HCT116 (cell line): Measurements from ENCODE around the gene KIFC1. TPM values are rescaled to one million over a fixed set of nuclear protein-coding genes. Genes with fewer than 3 reads are reported as not detected.

Experiments
- ATAC-seq: fragments of 200-7000 bp; cut with Tn5 transposase; 2 replicates; pipeline ENCODE4 v1.9.1; 2020; ENCODE audit warnings: mild to moderate bottlenecking, moderate library complexity
- BruUV-seq: library from RNA; stranded (reverse); fragments of 400-500 nt; replicated peaks from 2 replicates; lab custom pipeline; 2021; lab: Mats Ljungman, UMichigan
- CTCF ChIA-PET: fragments of 300-600 bp; sonication (Branson Sonifier 250); formaldehyde crosslinking; loops from one replicate; lab custom pipeline; 2021; ENCODE audit warnings: antibody characterized with exemption; lab: Charles Lee
- POLR2A ChIA-PET: fragments of 300-600, 350-600 bp; sonication (Branson Sonifier 250); formaldehyde crosslinking; loops from one replicate; lab custom pipeline; 2021; ENCODE audit warnings: antibody characterized with exemption; lab: Charles Lee
- RAD21 ChIA-PET, 2 experiments: fragments of 300-600 bp; sonication (Branson Sonifier 250); formaldehyde crosslinking; loops; one replicate each; lab custom pipeline; 2023; ENCODE audit warnings: low total read pairs in 2 of 2; ENCODE audit not compliant: uncharacterized antibody in 2 of 2, unreplicated experiment in 2 of 2, low non-redundant PET in 1 of 2; lab: Charles Lee
- DNase-seq: peaks from one replicate; pipeline ENCODE4 v3.0.0-alpha.2; 2010; ENCODE audit warnings: low read depth, low spot score
- H2AFZ ChIP-seq: fragments of 200-600 bp; shearing (Covaris generic), sonication (generic); 2 replicates; pipeline ENCODE4 v1.6.1; 2017; ENCODE audit warnings: low read depth, mixed run types, mixed read lengths, antibody characterized with exemption, low read length; ENCODE audit not compliant: poor library complexity, severe bottlenecking
- H3K27ac ChIP-seq: 2 replicates; pipeline ENCODE4 v1.5.1; 2012; ENCODE audit warnings: low read depth, low read length
- H3K27me3 ChIP-seq: fragments of 200-600 bp; sonication (generic); 2 replicates; pipeline ENCODE4 v1.6.1; 2016; ENCODE audit warnings: mixed run types, low read length, mixed read lengths; ENCODE audit not compliant: insufficient read depth
- H3K36me3 ChIP-seq, 2 experiments: fragments of 200-500 bp in 1 of 2; fragments of 200-600 bp in 1 of 2; sonication (Bioruptor generic) in 1 of 2; sonication (generic) in 1 of 2; 2 replicates each; pipeline versions ENCODE4 v1.5.1 to v1.6.1; 2014 to 2016; ENCODE audit warnings: low read length in 2 of 2, inconsistent platforms in 1 of 2, mixed read lengths in 1 of 2, mixed run types in 1 of 2; ENCODE audit not compliant: insufficient read depth in 2 of 2, control insufficient read depth in 1 of 2
- H3K4me1 ChIP-seq, 2 experiments: fragments of 200-600 bp in 1 of 2; sonication (generic) in 1 of 2; 2 replicates each; pipeline versions ENCODE4 v1.5.1 to v1.6.1; 2012 to 2017; ENCODE audit warnings: low read length in 2 of 2, inconsistent platforms in 1 of 2, mild to moderate bottlenecking in 1 of 2, mixed read lengths in 1 of 2, mixed run types in 1 of 2, moderate library complexity in 1 of 2; ENCODE audit not compliant: insufficient read depth in 2 of 2, control insufficient read depth in 1 of 2
- H3K4me2 ChIP-seq: fragments of 200-600 bp; sonication (generic); 2 replicates; pipeline ENCODE4 v1.6.1; 2017; ENCODE audit warnings: mixed run types, low read length, mixed read lengths
- H3K4me3 ChIP-seq, 2 experiments: fragments of 200-600 bp in 1 of 2; sonication (generic) in 1 of 2; replicated peaks in 1 of 2; 2 replicates each; pipeline ENCODE4 v1.5.1; 2011 to 2016; ENCODE audit warnings: low read length in 2 of 2, control low read depth in 1 of 2, low read depth in 1 of 2, mild to moderate bottlenecking in 1 of 2, mixed read lengths in 1 of 2, mixed run types in 1 of 2
- H3K79me2 ChIP-seq: fragments of 200-600 bp; sonication (generic); 2 replicates; pipeline ENCODE4 v1.6.1; 2017; ENCODE audit warnings: mild to moderate bottlenecking, mixed run types, low read length, moderate library complexity, mixed read lengths; ENCODE audit not compliant: insufficient read depth
- H3K9ac ChIP-seq: fragments of 200-600 bp; sonication (generic); 2 replicates; pipeline ENCODE4 v1.6.1; 2016; ENCODE audit warnings: low read length, mixed read lengths
- H3K9me2 ChIP-seq: fragments of 200-600 bp; sonication (generic), shearing (Covaris generic); 2 replicates; pipeline ENCODE4 v1.6.1; 2017; ENCODE audit warnings: mixed run types, mild to moderate bottlenecking, moderate library complexity; ENCODE audit not compliant: insufficient read depth
- H3K9me3 ChIP-seq, 2 experiments: fragments of 200-500 bp in 1 of 2; fragments of 200-600 bp in 1 of 2; sonication (Bioruptor generic) in 1 of 2; sonication (generic) in 1 of 2; 2 replicates each; pipeline ENCODE4 v1.6.1; 2014 to 2017; ENCODE audit warnings: low read length in 2 of 2, mixed read lengths in 2 of 2, inconsistent platforms in 1 of 2, low read depth in 1 of 2, mild to moderate bottlenecking in 1 of 2, mixed run types in 1 of 2, moderate library complexity in 1 of 2; ENCODE audit not compliant: control insufficient read depth in 1 of 2, insufficient read depth in 1 of 2
- H4K20me1 ChIP-seq: fragments of 200-600 bp; sonication (generic), shearing (Covaris generic); 2 replicates; pipeline ENCODE4 v1.6.1; 2017; ENCODE audit warnings: mixed run types, mild to moderate bottlenecking, moderate library complexity; ENCODE audit not compliant: insufficient read depth
- EGR1 ChIP-seq: IDR thresholded peaks from 2 replicates; pipeline ENCODE4 v1.6.1; 2012; ENCODE audit warnings: low read depth
- ELF1 ChIP-seq: IDR thresholded peaks from 2 replicates; pipeline ENCODE4 v1.6.1; 2012; ENCODE audit warnings: low read depth, borderline replicate concordance
- EZH2phosphoT487 ChIP-seq: fragments of 200-600 bp; IDR thresholded peaks from 2 replicates; pipeline ENCODE4 v1.6.1; 2018; ENCODE audit warnings: antibody characterized with exemption, borderline replicate concordance
- POLR2A ChIP-seq: IDR thresholded peaks from 2 replicates; pipeline ENCODE4 v1.7.0; 2011; ENCODE audit warnings: borderline replicate concordance; ENCODE audit not compliant: insufficient read depth, insufficient read length; ENCODE audit errors: extremely low read depth
- SRF ChIP-seq: IDR thresholded peaks from 2 replicates; pipeline ENCODE4 v1.6.1; 2012; ENCODE audit warnings: low read depth
- TCF7L2 ChIP-seq: IDR thresholded peaks from 2 replicates; pipeline ENCODE4 v1.7.0; 2011; ENCODE audit warnings: borderline replicate concordance, inconsistent platforms; ENCODE audit not compliant: insufficient read depth, insufficient read length; ENCODE audit errors: extremely low read depth
- ZFX ChIP-seq: fragments of 450-650 bp; IDR thresholded peaks from 2 replicates; pipeline ENCODE4 v1.6.1; 2017
- intact Hi-C: fragments of 100-400 bp; cut with micrococcal nuclease; formaldehyde crosslinking; loops from 2 replicates; pipeline ENCODE4 v1.10.0; 2022
- total RNA-seq: library from RNA; stranded (reverse); gene quantifications from one replicate; pipeline ENCODE4 v1.2.1, GENCODE V29; 2021; ENCODE audit not compliant: unreplicated experiment
- TF ChIP-seq, protein P1 (sequence below), 3 experiments: fragments of 200-600 bp in 1 of 3; sonication (generic) in 1 of 3; IDR thresholded peaks in 2 of 3; conservative IDR thresholded peaks in 1 of 3; 2 replicates each; pipeline ENCODE4 v1.5.1; 2012 to 2017; ENCODE audit warnings: low read depth in 2 of 3, low read length in 2 of 3, antibody characterized with exemption in 1 of 3, borderline replicate concordance in 1 of 3, control low read depth in 1 of 3, mild to moderate bottlenecking in 1 of 3, mixed read lengths in 1 of 3, mixed run types in 1 of 3, moderate library complexity in 1 of 3; ENCODE audit not compliant: insufficient read depth in 1 of 3
- TF ChIP-seq, protein P2 (sequence below): IDR thresholded peaks from 2 replicates; pipeline ENCODE4 v1.6.1; 2012

KIFC1 gene
- total RNA-seq, 1 experiment from 2014 or later = 84.7 TPM

DNA sequence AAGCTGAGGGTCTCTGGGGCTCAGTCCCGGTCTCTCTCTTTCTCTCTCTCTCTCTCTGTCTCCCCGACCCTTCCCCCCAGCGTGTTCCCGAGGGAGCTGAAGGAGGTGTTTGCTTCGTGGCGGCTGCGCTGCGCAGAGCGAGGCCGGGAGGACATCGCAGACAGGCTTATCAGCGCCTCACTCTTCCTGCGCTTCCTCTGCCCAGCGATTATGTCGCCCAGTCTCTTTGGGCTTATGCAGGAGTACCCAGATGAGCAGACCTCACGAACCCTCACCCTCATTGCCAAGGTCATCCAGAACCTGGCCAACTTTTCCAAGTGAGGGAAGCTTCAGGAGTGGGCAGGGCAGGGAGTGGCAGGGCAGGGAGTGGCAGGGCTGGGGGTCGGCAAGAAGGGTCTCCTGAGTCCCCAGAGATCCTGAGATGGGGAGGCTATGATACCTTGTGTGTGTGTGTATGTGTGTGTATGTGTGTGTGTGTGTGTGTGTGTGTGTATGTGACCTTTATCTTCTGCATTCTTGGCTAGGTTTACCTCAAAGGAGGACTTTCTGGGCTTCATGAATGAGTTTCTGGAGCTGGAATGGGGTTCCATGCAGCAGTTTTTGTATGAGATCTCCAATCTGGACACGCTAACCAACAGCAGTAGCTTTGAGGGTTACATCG, 49.2 kb downstream of the KIFC1 start:
- no peak overlapping the region for H3K27ac ChIP-seq
- no peaks in the 10 kb centered on the region for H3K9me3 ChIP-seq
- H3K27me3 ChIP-seq = no peaks in the 10 kb centered on the region
- CTCF ChIA-PET = interaction anchor here (0.7 kb wide), 1 partner anchor 10 kb away, joined by 3 read pairs; no protein-coding TSS in a partner anchor
- H3K9me2 ChIP-seq = no peaks in the 10 kb centered on the region
- no TSS peak for BruUV-seq
- H2AFZ ChIP-seq = no peak overlapping the region
- DNase-seq (no peak), ATAC-seq (no peak)
- RAD21 ChIA-PET = no interaction called here
- H4K20me1 ChIP-seq = no peaks in the 10 kb centered on the region
- no peak overlapping the region for H3K9ac ChIP-seq
- peaks cover 2 to 7% of the 10 kb centered on the region in 2 experiments; a peak in 2 of 4 replicates for H3K36me3 ChIP-seq
- POLR2A ChIA-PET = no interaction called here
- no peaks in the 10 kb centered on the region for H3K79me2 ChIP-seq
- intact Hi-C loops = no loop called here
- H3K4me3 ChIP-seq = no peak overlapping the region
- TF ChIP-seq EZH2phosphoT487 = no peak
- TF ChIP-seq, protein P1, sequence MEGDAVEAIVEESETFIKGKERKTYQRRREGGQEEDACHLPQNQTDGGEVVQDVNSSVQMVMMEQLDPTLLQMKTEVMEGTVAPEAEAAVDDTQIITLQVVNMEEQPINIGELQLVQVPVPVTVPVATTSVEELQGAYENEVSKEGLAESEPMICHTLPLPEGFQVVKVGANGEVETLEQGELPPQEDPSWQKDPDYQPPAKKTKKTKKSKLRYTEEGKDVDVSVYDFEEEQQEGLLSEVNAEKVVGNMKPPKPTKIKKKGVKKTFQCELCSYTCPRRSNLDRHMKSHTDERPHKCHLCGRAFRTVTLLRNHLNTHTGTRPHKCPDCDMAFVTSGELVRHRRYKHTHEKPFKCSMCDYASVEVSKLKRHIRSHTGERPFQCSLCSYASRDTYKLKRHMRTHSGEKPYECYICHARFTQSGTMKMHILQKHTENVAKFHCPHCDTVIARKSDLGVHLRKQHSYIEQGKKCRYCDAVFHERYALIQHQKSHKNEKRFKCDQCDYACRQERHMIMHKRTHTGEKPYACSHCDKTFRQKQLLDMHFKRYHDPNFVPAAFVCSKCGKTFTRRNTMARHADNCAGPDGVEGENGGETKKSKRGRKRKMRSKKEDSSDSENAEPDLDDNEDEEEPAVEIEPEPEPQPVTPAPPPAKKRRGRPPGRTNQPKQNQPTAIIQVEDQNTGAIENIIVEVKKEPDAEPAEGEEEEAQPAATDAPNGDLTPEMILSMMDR (IDR thresholded peaks at IDR 0.05 in 2 of 3, conservative IDR thresholded peaks at IDR 0.05 in 1 of 3; ENCODE audit: borderline replicate concordance in 1 of 3, insufficient read depth in 1 of 3, low read depth in 2 of 3, low read length in 2 of 3) = no peak
- TF ChIP-seq, protein P2, sequence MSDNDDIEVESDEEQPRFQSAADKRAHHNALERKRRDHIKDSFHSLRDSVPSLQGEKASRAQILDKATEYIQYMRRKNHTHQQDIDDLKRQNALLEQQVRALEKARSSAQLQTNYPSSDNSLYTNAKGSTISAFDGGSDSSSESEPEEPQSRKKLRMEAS = no peak
- no peak for TF ChIP-seq ELF1
- TF ChIP-seq SRF = no peak
- no peak for TF ChIP-seq POLR2A
- TF ChIP-seq TCF7L2 = no peak
- TF ChIP-seq EGR1 = no peak
- no peak for TF ChIP-seq ZFX
- peaks cover 0 to 6% of the 10 kb centered on the region in 2 experiments; a peak in 2 of 4 replicates for H3K4me1 ChIP-seq
- no peak overlapping the region for H3K4me2 ChIP-seq
